WERI-Rb-1 (cell line): Measurements from ENCODE around the gene COL5A1.
A peak's percentile ranks its signal among the peaks of the same experiment; 100 is the strongest.

Experiments
- DNase-seq: peaks from one replicate; pipeline ENCODE4 v3.0.0-alpha.2; 2020
- H3K27ac ChIP-seq: fragments of 250-450 bp; sonication (Bioruptor Pico); 2 replicates; pipeline ENCODE4 v1.5.1; 2020; ENCODE audit warnings: mild to moderate bottlenecking, moderate library complexity
- H3K27me3 ChIP-seq: fragments of 250-450 bp; sonication (Bioruptor Pico); 2 replicates; pipeline ENCODE4 v1.5.1; 2021; ENCODE audit warnings: mild to moderate bottlenecking, low read depth, moderate library complexity; ENCODE audit not compliant: insufficient read depth, severe bottlenecking
- H3K36me3 ChIP-seq: fragments of 250-450 bp; sonication (Bioruptor Pico); 2 replicates; pipeline ENCODE4 v1.5.1; 2020; ENCODE audit warnings: mild to moderate bottlenecking, moderate library complexity
- H3K4me3 ChIP-seq: 2 replicates; pipeline ENCODE4 v1.5.1; 2011; ENCODE audit warnings: low read depth, mild to moderate bottlenecking, control low read depth, low read length
- H3K9me3 ChIP-seq: fragments of 250-450 bp; sonication (Bioruptor Pico); 2 replicates; pipeline ENCODE4 v1.5.1; 2021; ENCODE audit warnings: mild to moderate bottlenecking, moderate library complexity; ENCODE audit not compliant: severe bottlenecking
- TF ChIP-seq, protein P1 (sequence below): IDR thresholded peaks from 2 replicates; pipeline ENCODE4 v1.5.1; 2011; ENCODE audit warnings: low read depth, mild to moderate bottlenecking, control low read depth, inconsistent platforms, low read length

The COL5A1 gene

DNA sequence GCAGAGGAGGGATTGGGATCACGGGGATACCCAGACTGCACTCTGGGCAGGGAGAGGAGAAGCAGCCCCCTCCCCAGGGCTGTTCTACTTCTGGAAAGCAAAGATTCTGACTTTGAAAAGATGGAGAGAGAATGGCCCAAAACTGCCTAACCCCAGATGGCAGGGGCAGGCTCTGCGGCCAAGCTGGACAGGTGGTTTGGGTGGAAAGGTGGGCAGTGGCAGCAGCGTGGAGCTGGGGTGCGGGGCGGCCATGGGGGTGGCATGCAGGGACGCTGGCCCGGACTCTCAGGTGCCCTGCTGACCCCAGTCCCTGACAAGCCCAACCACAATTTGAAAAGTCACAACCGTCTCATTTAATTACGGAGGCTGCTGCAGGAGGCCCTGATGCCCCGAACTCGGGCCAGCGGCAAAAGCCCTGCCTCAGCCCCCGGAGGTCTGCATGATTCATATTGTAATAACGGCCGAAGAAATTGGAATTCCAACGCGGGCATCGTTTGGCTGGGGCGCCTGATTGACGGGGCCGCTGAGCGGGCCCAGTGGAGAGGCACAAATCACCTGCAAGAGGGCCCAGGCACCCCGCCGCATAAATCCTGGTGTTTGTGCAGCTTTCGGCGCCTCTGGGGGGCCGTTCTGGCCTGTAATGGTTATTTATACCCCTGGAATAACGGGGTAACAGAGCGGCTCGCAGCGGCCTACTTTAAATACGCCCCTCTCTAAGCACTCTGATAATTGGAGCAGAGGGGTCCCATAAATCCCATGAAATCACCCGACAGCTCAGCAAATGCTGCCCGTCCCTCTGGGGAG, 197.2 kb downstream of the COL5A1 start:
- no peak for DNase-seq
- Histone ChIP-seq H3K27ac (no peak overlapping the region), H3K27me3 (no peaks in the 10 kb centered on the region), H3K36me3 (peaks cover 77% of the 10 kb centered on the region), H3K4me3 (no peak overlapping the region), H3K9me3 (no peaks in the 10 kb centered on the region)
- TF ChIP-seq, protein P1, sequence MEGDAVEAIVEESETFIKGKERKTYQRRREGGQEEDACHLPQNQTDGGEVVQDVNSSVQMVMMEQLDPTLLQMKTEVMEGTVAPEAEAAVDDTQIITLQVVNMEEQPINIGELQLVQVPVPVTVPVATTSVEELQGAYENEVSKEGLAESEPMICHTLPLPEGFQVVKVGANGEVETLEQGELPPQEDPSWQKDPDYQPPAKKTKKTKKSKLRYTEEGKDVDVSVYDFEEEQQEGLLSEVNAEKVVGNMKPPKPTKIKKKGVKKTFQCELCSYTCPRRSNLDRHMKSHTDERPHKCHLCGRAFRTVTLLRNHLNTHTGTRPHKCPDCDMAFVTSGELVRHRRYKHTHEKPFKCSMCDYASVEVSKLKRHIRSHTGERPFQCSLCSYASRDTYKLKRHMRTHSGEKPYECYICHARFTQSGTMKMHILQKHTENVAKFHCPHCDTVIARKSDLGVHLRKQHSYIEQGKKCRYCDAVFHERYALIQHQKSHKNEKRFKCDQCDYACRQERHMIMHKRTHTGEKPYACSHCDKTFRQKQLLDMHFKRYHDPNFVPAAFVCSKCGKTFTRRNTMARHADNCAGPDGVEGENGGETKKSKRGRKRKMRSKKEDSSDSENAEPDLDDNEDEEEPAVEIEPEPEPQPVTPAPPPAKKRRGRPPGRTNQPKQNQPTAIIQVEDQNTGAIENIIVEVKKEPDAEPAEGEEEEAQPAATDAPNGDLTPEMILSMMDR: no peak

DNA sequence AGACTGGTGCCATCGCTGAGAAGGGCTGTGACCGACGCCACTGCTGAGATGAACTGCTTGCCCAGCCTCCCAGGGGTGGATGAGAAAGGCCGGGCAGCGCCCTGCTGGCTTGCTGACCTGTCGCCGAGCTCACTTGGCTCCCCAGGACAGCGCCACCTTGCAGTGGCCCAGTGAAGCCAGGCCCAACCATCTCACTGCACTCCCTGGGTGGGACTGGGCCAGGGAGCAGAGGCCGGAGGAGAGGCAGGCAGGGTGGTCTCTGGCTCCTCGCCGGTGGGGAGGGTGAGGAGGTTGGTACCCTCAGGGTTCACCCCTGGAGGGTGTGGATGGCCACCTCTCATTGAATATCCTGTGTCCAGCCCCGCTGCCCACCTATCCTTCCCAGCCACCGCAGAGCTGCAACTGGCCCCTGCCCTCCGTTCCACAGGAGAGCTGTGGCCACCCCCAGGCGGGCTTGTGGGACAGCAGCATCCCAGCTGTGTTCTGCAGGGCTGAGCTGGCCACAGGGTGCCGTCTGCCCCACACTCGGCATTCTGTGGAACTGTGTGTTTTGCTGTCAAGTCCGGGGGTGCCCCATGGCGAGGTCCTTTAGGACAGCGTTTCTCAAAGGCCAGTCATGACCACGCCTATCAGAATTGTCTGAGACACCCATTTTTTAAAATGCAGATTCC, 198.0 kb downstream of the COL5A1 start:
- peak overlapping the region; percentile 29; the same call in 1 of the 2 replicates for H3K27ac ChIP-seq
- TF ChIP-seq, protein P1: peak; percentile 78
- peak; percentile 42 for DNase-seq
- peaks cover 81% of the 10 kb centered on the region for H3K36me3 ChIP-seq
- H3K4me3 ChIP-seq: no peak overlapping the region
- no peaks in the 10 kb centered on the region for H3K9me3 ChIP-seq
- H3K27me3 ChIP-seq: no peaks in the 10 kb centered on the region

DNA sequence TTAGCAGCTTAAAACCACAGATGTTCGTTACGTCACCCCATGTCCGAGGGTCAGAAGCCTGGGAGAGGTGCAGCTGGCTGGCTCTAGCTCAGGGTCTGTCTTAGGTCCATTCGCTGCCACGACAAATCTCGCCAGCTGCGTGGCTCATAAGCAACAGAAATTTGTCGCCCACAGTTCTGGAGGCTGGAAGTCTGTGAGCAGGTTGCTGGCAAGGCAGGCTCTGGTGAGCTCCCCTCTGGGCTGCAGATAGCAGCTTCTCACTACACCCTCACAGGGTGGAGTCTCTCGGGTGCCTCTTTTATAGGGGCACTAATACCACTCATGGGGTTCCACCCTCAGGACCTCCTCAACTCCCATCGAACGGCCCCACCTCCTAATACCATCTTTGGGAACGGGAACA, 198.9 kb downstream of the COL5A1 start:
- Histone ChIP-seq H3K9me3 (no peaks in the 10 kb centered on the region), H3K27me3 (no peaks in the 10 kb centered on the region), H3K4me3 (no peak overlapping the region), H3K36me3 (peaks cover 78% of the 10 kb centered on the region), H3K27ac (no peak overlapping the region)
- TF ChIP-seq, protein P1: no peak
- DNase-seq: no peak

DNA sequence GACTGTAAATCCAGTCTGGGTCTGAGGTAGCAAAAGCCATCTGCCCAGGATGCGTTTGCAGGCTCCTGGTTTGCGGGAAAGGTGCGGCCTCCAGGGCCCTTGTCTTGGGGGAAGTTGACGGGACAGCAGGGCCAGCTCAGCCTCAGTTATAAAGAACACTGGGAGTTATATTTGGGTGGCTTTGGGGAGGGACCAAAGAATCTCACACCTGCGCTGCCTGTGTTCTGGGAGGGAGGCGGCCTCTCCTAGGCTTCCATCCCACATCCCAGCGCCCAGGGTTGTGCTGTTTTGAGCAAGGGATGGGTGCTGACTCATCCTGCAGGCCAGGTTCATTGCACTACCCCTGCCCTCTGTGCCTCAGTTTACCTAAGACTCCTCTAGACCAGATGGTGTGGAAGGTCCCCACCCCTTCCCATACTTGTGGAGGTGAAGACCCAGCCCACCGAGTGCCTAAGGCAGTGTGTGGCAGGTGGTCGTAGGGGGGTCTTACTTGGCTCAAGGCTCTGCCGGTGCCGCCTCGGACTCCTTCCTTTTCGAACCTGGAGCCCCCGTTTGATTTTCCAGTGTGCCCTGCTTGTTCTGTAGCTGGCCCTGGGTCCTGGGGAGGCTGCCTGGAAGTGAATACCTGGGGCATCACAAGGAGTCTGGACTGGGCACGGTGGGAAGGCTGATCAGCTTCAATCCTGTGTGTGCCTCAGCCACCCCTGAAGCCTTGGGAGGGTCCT, 199.7 kb downstream of the COL5A1 start:
- Histone ChIP-seq H3K4me3 (no peak overlapping the region), H3K9me3 (no peaks in the 10 kb centered on the region), H3K27ac (peak overlapping the region; percentile 7), H3K27me3 (no peaks in the 10 kb centered on the region), H3K36me3 (peaks cover 70% of the 10 kb centered on the region)
- TF ChIP-seq, protein P1: no peak
- DNase-seq: no peak

DNA sequence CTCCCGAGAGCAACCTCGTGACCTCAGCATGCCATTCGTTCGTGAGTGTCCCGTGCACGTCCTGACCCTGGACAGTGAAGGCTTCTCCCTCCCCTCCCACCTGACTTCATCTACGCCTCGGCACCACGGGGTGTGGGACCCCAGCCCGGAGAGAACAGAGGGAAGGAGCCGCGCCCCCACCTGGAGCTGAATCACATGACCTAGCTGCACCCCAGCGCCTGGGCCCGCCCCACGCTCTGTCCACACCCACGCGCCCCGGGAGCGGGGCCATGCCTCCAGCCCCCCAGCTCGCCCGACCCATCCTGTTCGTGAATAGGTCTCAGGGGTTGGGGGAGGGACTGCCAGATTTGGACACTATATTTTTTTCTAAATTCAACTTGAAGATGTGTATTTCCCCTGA, 200.7 kb downstream of the COL5A1 start:
- Histone ChIP-seq H3K27ac (no peak overlapping the region), H3K36me3 (peaks cover 60% of the 10 kb centered on the region), H3K4me3 (no peak overlapping the region), H3K27me3 (no peaks in the 10 kb centered on the region), H3K9me3 (no peaks in the 10 kb centered on the region)
- no peak for DNase-seq
- TF ChIP-seq, protein P1: no peak
